CD4-positive, alpha-beta T cell treated with Interleukin-1 beta for 1 hour (primary cell): ENCODE measurements around the gene ABCB10.

Experiments
- DNase-seq, 2 donors: peaks; one replicate each; pipeline ENCODE4 v3.0.0-alpha.2; 2020 to 2022

The ABCB10 gene

GRCh38 chr1:229470406-229471043, 88.0 kb downstream of the ABCB10 start:
- DNase-seq = no peak

GRCh38 chr1:229466887-229467286, 91.6 kb downstream of the ABCB10 start:
- DNase-seq = no peak
